GM12873 (cell line): ENCODE results near the gene KCNG1.

Source experiments
- TF ChIP-seq, protein P1 (sequence below): IDR thresholded peaks from 2 replicates; pipeline ENCODE4 v1.5.1; 2012; ENCODE audit warnings: low read depth, mild to moderate bottlenecking, moderate library complexity, low read length, control low read depth; ENCODE audit not compliant: insufficient read depth; ENCODE audit errors: missing control alignments

KCNG1 gene

GRCh38 chr20:51060301-51060700, 37.4 kb upstream of the KCNG1 start:
- TF ChIP-seq, protein P1, sequence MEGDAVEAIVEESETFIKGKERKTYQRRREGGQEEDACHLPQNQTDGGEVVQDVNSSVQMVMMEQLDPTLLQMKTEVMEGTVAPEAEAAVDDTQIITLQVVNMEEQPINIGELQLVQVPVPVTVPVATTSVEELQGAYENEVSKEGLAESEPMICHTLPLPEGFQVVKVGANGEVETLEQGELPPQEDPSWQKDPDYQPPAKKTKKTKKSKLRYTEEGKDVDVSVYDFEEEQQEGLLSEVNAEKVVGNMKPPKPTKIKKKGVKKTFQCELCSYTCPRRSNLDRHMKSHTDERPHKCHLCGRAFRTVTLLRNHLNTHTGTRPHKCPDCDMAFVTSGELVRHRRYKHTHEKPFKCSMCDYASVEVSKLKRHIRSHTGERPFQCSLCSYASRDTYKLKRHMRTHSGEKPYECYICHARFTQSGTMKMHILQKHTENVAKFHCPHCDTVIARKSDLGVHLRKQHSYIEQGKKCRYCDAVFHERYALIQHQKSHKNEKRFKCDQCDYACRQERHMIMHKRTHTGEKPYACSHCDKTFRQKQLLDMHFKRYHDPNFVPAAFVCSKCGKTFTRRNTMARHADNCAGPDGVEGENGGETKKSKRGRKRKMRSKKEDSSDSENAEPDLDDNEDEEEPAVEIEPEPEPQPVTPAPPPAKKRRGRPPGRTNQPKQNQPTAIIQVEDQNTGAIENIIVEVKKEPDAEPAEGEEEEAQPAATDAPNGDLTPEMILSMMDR, result no peak

DNA sequence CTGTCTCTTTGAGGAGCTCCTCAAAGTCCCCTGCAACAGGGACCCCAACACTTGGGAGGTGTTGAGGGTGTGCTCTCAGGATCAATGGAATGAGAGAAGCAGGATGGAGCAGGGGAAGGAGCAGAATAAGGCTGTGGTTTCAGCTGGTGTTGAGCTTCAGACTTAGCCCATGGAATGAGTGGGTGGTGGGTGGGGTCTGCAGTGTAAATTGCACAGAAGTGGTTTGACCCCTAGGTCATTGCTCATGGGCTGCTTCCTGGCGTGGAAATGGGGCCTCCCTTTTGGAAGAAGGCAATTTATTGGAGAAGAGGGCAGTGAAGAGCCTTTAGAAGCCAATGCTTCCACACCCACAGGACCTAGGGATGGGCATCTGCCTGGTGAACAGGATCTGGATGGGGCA, 37.0 kb upstream of the KCNG1 start:
- TF ChIP-seq, protein P1, result no peak

DNA sequence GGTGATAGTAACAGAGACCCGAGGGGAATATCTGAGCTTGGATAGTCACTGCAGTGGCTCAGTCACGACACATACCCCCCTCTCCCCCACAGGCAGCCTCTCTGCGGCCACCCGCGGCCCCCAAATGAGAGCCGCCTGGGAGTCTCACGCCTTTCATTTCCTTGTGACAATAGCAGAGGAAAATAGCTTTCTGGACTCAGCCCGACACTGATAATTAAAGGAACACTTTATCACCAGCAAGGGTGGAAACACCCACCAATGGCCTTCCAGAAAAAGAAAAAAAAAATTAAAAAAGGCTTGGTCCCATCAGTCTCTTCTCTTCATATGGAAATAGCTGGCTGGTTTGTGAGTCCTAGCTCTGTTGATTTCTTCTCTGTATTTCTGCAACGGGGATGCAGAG, 35.1 kb upstream of the KCNG1 start:
- TF ChIP-seq, protein P1, result no peak

DNA sequence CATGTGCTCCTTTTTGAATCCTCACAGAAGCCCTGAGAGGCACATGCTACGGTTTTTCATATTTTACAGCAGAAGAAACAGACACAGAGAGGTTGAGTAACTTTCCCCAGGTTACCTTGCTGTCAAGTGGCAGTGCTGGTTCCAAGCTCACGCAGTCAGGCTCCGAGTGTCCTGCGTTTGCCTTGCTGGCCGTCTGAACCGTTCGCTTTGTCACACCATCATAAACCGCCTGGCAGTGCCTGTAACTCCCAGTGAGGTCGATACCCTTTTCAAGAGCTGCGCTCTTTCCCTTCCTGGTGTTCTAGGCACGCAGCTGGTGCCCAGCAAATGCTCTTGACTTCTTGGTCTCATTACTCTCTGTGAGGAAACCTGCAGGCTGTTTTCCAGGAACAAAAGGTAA, 31.3 kb upstream of the KCNG1 start:
- TF ChIP-seq, protein P1, result no peak

GRCh38 chr20:51050531-51051075, 27.7 kb upstream of the KCNG1 start:
- TF ChIP-seq, protein P1, result no peak

- TF ChIP-seq, protein P1, result no peak
Observed at GRCh38 chr20:51046021-51046985, 23.4 kb upstream of the KCNG1 start.

DNA sequence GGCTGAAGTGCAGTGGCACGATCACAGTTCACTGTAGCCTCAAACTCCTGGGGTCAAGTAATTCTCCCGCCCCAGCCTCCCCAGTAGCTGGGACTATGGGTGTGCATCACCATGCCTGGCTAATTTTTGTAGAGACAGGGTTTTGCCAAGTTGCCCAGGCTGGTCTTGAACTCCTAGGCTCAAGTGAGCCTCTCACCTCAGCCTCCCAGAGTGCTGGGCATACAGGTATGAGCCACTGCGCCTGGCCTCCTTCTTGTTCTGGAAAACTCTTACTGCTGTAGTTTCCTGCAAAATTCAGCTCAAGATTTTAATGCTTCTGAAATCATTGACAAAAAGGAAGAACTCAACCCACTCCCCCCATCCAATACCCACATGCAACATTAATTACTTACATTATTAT, 21.9 kb upstream of the KCNG1 start:
- TF ChIP-seq, protein P1, result no peak
